ENCODE measurements around the gene FAHD1. TPM values are rescaled to one million over a fixed set of nuclear protein-coding genes. Genes with fewer than 3 reads are reported as not detected.
A peak's percentile ranks its signal among the peaks of the same experiment; 100 is the strongest.

FAHD1 gene
- total RNA-seq, 1 donor from 2014 or later = 23.1 TPM

- H3K36me3 Mint-ChIP-seq (ENCODE audit: low read depth, unreplicated experiment) = peaks cover 3% of the 10 kb centered on the region
- no peak overlapping the region for H3K27ac Mint-ChIP-seq (ENCODE audit: unreplicated experiment)
- peaks cover 4% of the 10 kb centered on the region for H3K27me3 Mint-ChIP-seq (ENCODE audit: unreplicated experiment)
- DNase-seq (ENCODE audit: low spot score) = no peak
- no peak for TF ChIP-seq CTCF (IDR thresholded peaks at IDR 0.05; ENCODE audit: unreplicated experiment)
- H3K4me3 Mint-ChIP-seq (ENCODE audit: unreplicated experiment) = no peak overlapping the region
- peaks cover 4% of the 10 kb centered on the region for H3K4me1 Mint-ChIP-seq (ENCODE audit: unreplicated experiment)
- no peaks in the 10 kb centered on the region for H3K9me3 Mint-ChIP-seq (ENCODE audit: unreplicated experiment)
Observed at GRCh38 chr16:1787056-1787321, 40.0 kb upstream of the FAHD1 start.

- peaks cover 3% of the 10 kb centered on the region for H3K27me3 Mint-ChIP-seq (ENCODE audit: unreplicated experiment)
- no peak for DNase-seq (ENCODE audit: low spot score)
- no peaks in the 10 kb centered on the region for H3K9me3 Mint-ChIP-seq (ENCODE audit: unreplicated experiment)
- H3K27ac Mint-ChIP-seq (ENCODE audit: unreplicated experiment) = no peak overlapping the region
- peaks cover 3% of the 10 kb centered on the region for H3K36me3 Mint-ChIP-seq (ENCODE audit: low read depth, unreplicated experiment)
- peaks cover 4% of the 10 kb centered on the region for H3K4me1 Mint-ChIP-seq (ENCODE audit: unreplicated experiment)
- no peak overlapping the region for H3K4me3 Mint-ChIP-seq (ENCODE audit: unreplicated experiment)
- TF ChIP-seq CTCF (IDR thresholded peaks at IDR 0.05; ENCODE audit: unreplicated experiment) = no peak
Observed at GRCh38 chr16:1787322-1788094, 39.5 kb upstream of the FAHD1 start.

GRCh38 chr16:1788095-1788707 lies 38.8 kb upstream of the FAHD1 start:
- DNase-seq (ENCODE audit: low spot score) = no peak
- peaks cover 3% of the 10 kb centered on the region for H3K4me1 Mint-ChIP-seq (ENCODE audit: unreplicated experiment)
- TF ChIP-seq CTCF (IDR thresholded peaks at IDR 0.05; ENCODE audit: unreplicated experiment) = no peak
- H3K27ac Mint-ChIP-seq (ENCODE audit: unreplicated experiment) = no peak overlapping the region
- H3K9me3 Mint-ChIP-seq (ENCODE audit: unreplicated experiment) = no peaks in the 10 kb centered on the region
- no peak overlapping the region for H3K4me3 Mint-ChIP-seq (ENCODE audit: unreplicated experiment)
- H3K36me3 Mint-ChIP-seq (ENCODE audit: low read depth, unreplicated experiment) = peaks cover 3% of the 10 kb centered on the region
- no peaks in the 10 kb centered on the region for H3K27me3 Mint-ChIP-seq (ENCODE audit: unreplicated experiment)

GRCh38 chr16:1788708-1789100 lies 38.3 kb upstream of the FAHD1 start:
- Mint-ChIP-seq H3K27ac (ENCODE audit: unreplicated experiment) (no peak overlapping the region), H3K27me3 (ENCODE audit: unreplicated experiment) (no peaks in the 10 kb centered on the region), H3K9me3 (ENCODE audit: unreplicated experiment) (no peaks in the 10 kb centered on the region), H3K4me3 (ENCODE audit: unreplicated experiment) (peak overlapping the region; percentile 42), H3K4me1 (ENCODE audit: unreplicated experiment) (no peaks in the 10 kb centered on the region), H3K36me3 (ENCODE audit: low read depth, unreplicated experiment) (peaks cover 3% of the 10 kb centered on the region)
- TF ChIP-seq CTCF (IDR thresholded peaks at IDR 0.05; ENCODE audit: unreplicated experiment) = no peak
- peak; percentile 2 for DNase-seq (ENCODE audit: low spot score)

GRCh38 chr16:1789643-1790045 lies 37.4 kb upstream of the FAHD1 start:
- Mint-ChIP-seq H3K36me3 (ENCODE audit: low read depth, unreplicated experiment) (peaks cover 3% of the 10 kb centered on the region), H3K9me3 (ENCODE audit: unreplicated experiment) (no peaks in the 10 kb centered on the region), H3K4me1 (ENCODE audit: unreplicated experiment) (no peaks in the 10 kb centered on the region), H3K4me3 (ENCODE audit: unreplicated experiment) (no peak overlapping the region), H3K27me3 (ENCODE audit: unreplicated experiment) (no peaks in the 10 kb centered on the region), H3K27ac (ENCODE audit: unreplicated experiment) (no peak overlapping the region)
- TF ChIP-seq CTCF (IDR thresholded peaks at IDR 0.05; ENCODE audit: unreplicated experiment) = no peak
- no peak for DNase-seq (ENCODE audit: low spot score)
